ENCODE measurements around the gene ALG11. TPM values are rescaled to one million over a fixed set of nuclear protein-coding genes. Genes with fewer than 3 reads are reported as not detected.

Gene ALG11
- total RNA-seq, 1 donor from 2014 or later = 19.3 TPM

- no peak for DNase-seq
Measured at GRCh38 chr13:51997641-51998330, 14.4 kb upstream of the ALG11 start.

DNA sequence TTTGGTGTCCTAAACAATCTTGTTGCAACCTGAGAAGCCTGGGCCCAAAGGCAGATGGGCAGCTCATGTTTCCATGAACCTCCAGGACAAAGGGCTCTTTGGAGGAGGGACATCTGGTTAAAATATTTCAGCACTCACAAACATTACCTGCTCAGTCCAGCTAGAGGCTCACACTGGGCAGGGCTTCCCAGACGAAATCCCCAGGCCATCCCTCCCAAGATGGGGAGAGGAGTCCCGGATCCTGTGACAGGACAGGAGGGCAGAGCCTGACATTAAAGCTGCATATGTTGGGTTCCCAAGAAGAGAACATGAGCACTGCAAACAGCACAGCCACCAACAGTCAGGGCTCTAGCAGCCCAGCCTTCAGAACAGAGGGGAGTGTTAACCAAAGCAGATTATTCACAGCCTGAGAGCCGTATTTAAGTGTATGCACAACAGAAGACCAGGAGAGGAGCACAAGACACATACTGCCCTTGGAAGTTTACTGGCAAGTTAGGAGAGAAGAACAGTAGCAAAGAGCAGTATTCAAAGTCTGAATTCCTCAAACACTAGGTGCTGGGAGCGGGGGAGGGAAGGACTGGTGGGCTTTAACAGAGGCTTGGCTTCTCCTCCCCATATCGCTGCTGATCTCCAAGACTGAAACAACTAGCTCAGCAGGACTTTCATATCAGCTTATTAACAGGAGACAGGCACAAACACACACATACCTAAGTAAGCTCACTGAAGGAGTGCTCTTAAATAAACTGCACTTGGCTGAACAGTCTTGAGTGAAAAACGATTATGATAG lies 13.3 kb upstream of the ALG11 start:
- DNase-seq = no peak

GRCh38 chr13:51999510-51999911 lies 12.7 kb upstream of the ALG11 start:
- no peak for DNase-seq

DNA sequence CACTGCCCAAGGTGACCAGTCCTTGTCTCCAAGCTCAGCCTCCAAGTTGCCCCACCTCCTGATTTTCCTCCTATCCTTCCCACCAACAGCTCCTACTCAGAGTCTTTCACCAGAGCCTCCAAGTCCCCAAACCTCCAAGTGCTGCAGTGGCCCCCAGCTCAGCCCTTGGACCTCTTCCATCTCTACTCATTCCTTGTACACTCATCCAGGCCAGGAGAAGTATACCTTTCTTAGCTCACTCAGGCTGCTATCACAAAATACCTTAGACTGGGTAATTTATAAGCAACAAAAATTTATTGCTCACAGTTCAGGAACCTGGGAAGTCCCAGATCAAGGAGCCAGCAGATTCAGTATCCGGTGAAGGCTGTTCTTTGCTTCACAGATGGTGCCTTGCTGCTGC lies 12.3 kb upstream of the ALG11 start:
- no peak for DNase-seq

DNA sequence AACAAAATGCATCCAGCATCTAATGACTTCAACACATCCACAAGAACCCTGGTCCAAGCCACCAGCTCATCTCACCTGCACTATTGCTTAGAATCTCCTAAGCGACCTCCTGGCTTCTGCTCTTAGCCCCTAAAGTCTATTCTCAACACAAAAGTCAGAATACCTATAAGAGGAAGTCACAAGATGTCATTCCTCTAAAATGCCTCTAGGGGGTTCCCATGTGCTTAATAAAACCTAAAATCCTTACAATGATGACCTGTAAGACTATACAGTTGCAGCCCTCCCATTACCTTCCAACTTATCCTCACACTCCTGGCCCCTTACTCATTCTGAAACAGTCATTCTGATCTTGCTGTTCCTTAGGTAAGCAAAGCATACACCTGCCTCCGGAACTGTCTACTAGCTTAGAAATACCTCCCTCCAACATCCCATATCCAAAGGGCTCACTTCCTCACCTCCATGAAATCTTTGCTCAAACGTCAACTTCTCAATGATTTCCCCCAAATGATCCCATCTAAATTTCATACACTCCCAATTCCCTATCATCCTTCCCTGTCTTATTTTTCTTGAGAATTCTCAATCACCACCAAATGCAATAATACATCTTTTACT lies 11.0 kb upstream of the ALG11 start:
- no peak for DNase-seq

GRCh38 chr13:52002361-52002760 lies 9.8 kb upstream of the ALG11 start:
- DNase-seq = no peak

DNA sequence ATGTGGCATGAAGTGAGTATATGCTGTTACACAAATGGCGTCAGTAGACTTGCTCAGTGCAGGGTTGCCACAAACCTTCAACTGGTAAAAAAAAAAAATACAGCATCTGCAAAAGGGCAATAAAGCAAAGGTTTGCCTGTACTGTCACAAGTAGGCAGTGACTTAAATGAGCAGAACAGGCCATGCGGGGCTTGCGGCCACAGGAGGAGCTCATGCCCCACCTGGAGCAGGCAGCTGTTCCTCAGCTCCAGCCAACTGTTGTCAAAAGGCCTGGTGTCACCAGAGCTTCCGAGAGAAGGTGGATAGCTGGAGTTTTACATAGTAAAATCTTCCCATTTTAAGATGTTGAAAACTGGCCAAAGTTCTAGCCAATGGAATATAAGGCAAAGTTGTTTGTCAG lies 8.7 kb upstream of the ALG11 start:
- no peak for DNase-seq

GRCh38 chr13:52004511-52005170 lies 7.6 kb upstream of the ALG11 start:
- no peak for DNase-seq

- DNase-seq = no peak
Measured at GRCh38 chr13:52005841-52006522, 6.2 kb upstream of the ALG11 start.

- DNase-seq = no peak
Measured at GRCh38 chr13:52006523-52007245, 5.5 kb upstream of the ALG11 start.

DNA sequence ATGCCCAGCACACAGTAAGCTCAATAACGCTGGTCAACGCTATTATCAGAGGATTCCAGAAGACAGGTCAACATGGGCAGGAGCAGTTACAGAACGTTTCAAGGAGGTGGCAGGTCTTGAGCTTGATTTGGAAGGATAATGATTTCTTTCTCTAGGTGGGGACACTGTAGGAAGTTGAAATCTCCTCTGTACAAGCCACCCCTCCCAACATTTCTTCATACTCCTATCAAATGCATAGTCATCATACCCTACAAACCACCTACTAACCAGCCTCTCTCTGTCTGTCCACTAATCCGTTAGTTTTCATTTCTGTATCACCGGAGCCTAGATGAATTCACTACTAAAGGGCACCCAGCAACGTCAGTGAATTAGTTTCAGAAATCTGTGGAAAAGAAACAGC lies 2.3 kb upstream of the ALG11 start:
- no peak for DNase-seq

DNA sequence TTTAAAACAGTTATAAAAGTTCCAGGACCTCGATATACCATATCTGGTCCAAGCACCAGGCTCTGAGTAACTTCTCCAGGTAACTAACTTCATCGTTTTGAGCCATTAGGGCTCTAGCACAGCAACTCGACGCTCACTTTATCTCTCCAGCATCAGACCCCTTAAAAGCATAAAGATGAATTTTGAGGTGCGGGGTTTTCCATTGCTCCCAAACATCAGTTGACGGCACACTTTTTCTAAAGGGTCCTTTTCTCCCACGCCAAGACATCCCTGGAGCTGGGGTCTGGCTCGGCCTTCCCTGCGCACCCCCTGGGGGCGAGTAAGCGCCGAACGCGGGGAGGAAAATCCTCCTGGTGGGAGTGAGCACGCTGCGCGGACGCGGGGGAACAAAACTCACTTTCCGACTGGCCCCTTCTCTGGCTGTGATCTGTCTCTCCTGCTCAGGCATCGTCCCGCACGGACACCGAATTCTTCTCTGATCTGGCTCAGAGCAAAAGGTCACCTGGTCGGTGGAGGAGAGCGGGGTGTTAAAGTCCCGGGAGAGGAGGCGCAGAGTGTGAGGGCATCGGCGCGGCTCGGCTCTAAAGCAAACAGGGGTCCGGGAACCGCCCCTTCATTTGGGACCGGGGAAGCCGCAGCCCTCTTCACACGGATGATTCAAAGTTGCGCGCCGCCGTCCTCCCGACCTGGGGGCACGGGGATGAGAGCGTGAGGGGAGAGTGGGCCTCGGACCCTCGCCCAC lies 1.1 kb upstream of the ALG11 start, which contains the start of gene ATP7B:
TSS of gene ATP7B (minus strand) at position 561 of the 742 bp plus-strand sequence. CDS start at position 448, 113 bp downstream.
- DNase-seq = no peak

- no peak for DNase-seq
Measured at GRCh38 chr13:52012512-52012836, 276 bp downstream of the ALG11 start.

DNA sequence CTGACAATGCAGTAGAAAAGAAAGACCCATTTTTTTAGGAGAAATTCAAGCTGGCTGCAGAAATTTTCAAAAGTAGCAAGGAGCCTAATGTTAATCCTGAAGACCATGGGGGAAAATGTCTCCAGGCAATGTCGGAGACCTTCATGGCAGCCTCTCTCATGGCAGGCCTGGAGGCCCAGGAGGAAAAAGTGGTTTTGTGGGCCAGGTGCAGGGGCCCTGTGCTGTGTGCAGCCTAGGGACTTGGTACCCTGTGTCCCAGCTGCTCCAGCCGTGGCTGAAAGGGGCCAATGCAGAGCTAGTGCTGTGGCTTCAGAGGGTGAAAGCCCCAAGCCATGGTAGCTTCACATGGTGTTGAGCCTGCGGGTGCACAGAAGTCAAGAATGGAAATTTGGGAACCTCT lies 4.1 kb downstream of the ALG11 start:
- no peak for DNase-seq

DNA sequence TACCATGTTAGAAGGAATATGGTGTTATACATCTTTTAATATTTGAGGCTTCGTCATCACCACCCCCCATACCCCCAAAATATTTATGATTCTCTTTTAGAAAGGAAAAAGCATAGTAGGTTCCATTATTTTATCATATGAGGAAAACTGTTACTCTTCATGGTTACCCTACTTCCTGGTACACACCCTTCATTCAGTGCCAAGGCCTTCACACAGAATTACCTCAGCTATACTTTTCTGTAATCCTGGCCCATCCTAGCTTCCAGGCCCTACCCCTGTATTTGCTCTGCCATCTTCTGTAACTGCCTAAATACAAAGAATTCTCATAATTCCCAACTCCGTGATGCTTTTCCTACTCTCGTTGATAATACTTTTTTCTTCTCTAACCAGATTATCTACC lies 8.0 kb downstream of the ALG11 start:
- DNase-seq = no peak

DNA sequence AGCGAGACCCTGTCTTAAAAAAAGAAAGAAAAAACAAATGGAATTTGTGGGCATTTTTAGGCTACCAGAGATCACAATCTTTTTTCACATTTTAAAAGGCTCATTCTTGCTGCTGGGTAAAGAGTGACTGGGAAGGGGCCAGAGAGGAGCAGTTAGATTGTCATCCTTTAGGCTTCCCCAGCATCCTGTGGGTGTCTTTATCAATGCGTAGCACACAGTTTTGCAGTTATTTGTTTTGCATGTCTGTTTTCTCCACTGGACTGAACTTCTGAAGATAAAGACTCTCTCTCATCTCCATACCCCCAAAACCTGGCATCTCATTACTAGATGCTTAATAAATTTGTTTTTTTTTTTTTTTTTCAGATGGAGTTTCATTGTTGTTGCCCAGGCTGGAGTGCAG lies 10.2 kb downstream of the ALG11 start:
- no peak for DNase-seq

GRCh38 chr13:52024481-52024880 lies 12.3 kb downstream of the ALG11 start, which contains the start of gene UTP14C:
UTP14C (plus strand) TSS chr13:52024691; CDS start chr13:52028805, 4,114 bp downstream.
- no peak for DNase-seq

DNA sequence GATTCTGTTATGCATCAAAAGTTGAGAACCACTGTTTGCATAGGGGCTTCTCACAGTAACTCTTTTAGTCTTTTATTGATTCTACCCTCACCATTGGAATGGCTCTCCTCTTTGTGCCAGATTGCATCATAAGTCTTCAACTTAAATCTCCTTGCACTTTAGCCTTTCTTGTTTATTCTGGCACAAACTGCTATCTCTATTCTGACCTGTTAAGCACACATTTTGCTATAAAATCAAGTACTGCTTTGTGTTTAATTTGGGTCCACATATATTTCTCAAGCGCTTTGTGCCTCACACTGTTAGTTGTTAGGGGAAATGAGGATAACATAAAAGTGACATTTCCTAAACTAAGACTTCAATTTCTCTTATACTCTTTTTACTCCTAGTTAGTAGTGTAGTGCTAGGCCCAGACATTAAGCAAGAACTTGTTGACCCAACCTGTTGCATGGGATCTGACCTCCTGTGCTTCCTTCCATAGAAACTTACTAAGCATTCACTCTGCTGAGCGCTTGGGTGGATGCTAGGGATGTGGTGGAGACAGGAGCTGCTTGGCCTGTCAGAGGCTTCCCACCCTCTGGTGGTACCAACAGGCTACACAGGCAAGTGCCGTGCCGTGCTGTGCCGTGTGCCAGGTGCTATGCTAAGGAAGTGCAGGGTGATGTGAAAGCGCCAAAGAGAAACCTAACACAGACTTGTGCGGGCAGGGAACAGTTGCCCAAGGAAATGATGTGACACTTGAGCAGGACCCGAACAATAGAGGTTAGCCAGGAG lies 13.5 kb downstream of the ALG11 start:
- DNase-seq = no peak

GRCh38 chr13:52026246-52026626 lies 14.0 kb downstream of the ALG11 start:
- DNase-seq = no peak

DNA sequence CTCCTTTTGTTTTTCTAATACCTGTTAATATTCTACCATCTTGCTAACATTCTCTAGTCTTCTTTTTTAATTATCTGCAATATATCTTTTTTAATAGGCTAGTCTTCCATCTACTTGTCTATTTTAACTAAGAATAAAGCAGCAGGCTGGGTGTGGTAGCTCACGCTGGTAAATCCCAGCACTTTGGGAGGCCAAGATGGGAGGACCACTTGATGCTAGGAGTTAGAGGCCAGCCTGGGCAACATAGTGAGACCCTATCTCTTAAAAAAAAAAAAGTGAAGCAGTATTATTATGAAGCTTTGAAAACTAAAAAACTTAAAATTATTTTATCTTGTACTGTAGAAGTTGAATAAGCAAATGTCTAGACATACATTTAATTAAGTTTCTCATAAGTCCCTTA lies 15.6 kb downstream of the ALG11 start:
- DNase-seq = no peak

Measured in skin of body (tissue), 2 donors.